ENCODE results near the gene TSEN2. TPM values are rescaled to one million over a fixed set of nuclear protein-coding genes. Genes with fewer than 3 reads are reported as not detected.

TSEN2 gene
- total RNA-seq, 1 experiment from 2014 or later, result 22.0 TPM

- H2AFZ ChIP-seq (ENCODE audit: low read length), result no peak overlapping the region
- Mint-ChIP-seq H3K27ac (no peak overlapping the region), H3K4me3 (no peak overlapping the region), H3K27me3 (ENCODE audit: low read depth) (peaks cover 4% of the 10 kb centered on the region; the same call in 1 of the 2 replicates), H3K36me3 (ENCODE audit: insufficient read depth in 1 of 3, low read depth in 3 of 3) (no peaks in the 10 kb centered on the region), H3K9me3 (no peaks in the 10 kb centered on the region), H3K4me1 (peaks cover 5 to 9% of the 10 kb centered on the region in 2 experiments)
- no peaks in the 10 kb centered on the region for H3K9me3 ChIP-seq (ENCODE audit: control insufficient read depth, low read depth, low read length)
- no peak overlapping the region for H4K5ac ChIP-seq (ENCODE audit: insufficient read length, low read depth, low read length)
- no peaks in the 10 kb centered on the region for H3K27me3 ChIP-seq (ENCODE audit: insufficient read depth, low read length)
- no peak overlapping the region for H2BK5ac ChIP-seq (ENCODE audit: insufficient read length, low read length)
- no peak overlapping the region for H3K18ac ChIP-seq (ENCODE audit: insufficient read length, low read depth, low read length)
- TF ChIP-seq CTCF (conservative IDR thresholded peaks at IDR 0.05), result no peak
- no peak overlapping the region for H3K56ac ChIP-seq (ENCODE audit: insufficient read length, low read depth, low read length)
- no peak overlapping the region for H2BK12ac ChIP-seq (ENCODE audit: insufficient read length, low read depth, low read length)
- no peak overlapping the region for H4K91ac ChIP-seq (ENCODE audit: insufficient read length, low read depth, low read length)
- H3K4me2 ChIP-seq (ENCODE audit: insufficient read depth, insufficient read length, low read length), result no peak overlapping the region
- H3K4me1 ChIP-seq (ENCODE audit: insufficient read depth, low read length), result no peaks in the 10 kb centered on the region
- no peak overlapping the region for H2BK20ac ChIP-seq (ENCODE audit: low read depth, low read length, poor library complexity, severe bottlenecking)
- H2BK15ac ChIP-seq (ENCODE audit: low read depth, low read length), result no peak overlapping the region
- WGBS (ENCODE audit: extremely low coverage, insufficient read length, low lambda C conversion rate), result no CpG with 5 or more reads among the region's 12 CpGs
- H2BK120ac ChIP-seq (ENCODE audit: low read depth, low read length, poor library complexity, severe bottlenecking), result no peak overlapping the region
- no peak overlapping the region for H3K14ac ChIP-seq (ENCODE audit: insufficient read depth, low read length)
- H3K79me1 ChIP-seq (ENCODE audit: insufficient read depth, low read depth, low read length, poor library complexity, severe bottlenecking), result no peaks in the 10 kb centered on the region
- H3K23me2 ChIP-seq (ENCODE audit: insufficient read length, low read depth, low read length, poor library complexity, severe bottlenecking), result no peaks in the 10 kb centered on the region
- no peak overlapping the region for H2AK5ac ChIP-seq (ENCODE audit: insufficient read length, low read length)
- no peaks in the 10 kb centered on the region for H3K79me2 ChIP-seq (ENCODE audit: insufficient read depth, low read length)
- no peak for DNase-seq
- no peak overlapping the region for H3K4ac ChIP-seq (ENCODE audit: low read depth, low read length)
- H3K9ac ChIP-seq (ENCODE audit: extremely low read depth, insufficient read length, low read length), result no peak overlapping the region
- no peak overlapping the region for H3K27ac ChIP-seq (ENCODE audit: insufficient read length, low read depth, low read length)
- no peak overlapping the region for H4K8ac ChIP-seq (replicated peaks; ENCODE audit: insufficient read length, low read depth, low read length)
- no peak overlapping the region for H3K23ac ChIP-seq (ENCODE audit: insufficient read length, low read depth, low read length)
- H4K20me1 ChIP-seq (ENCODE audit: control insufficient read depth, insufficient read depth, insufficient read length), result no peaks in the 10 kb centered on the region
- H3T11ph ChIP-seq (ENCODE audit: low read length), result no peak overlapping the region
Observed at GRCh38 chr3:12452361-12453330, 31.6 kb upstream of the TSEN2 start.

Measured in H9 (cell line).